HG03175 (cell line): Measurements from ENCODE around the gene PAQR5.
"Not testable (repeated sequence)": the region's sequence is repeated elsewhere in the genome, so short reads cannot be mapped to it uniquely, and the experiment has no call there.

ENCODE experiments used
- ATAC-seq: cut with Tn5 transposase; IDR thresholded peaks from one replicate; pipeline ENCODE4 v1.9.1; 2021; ENCODE audit warnings: mild to moderate bottlenecking, moderate library complexity; ENCODE audit not compliant: unreplicated experiment

PAQR5 gene

DNA sequence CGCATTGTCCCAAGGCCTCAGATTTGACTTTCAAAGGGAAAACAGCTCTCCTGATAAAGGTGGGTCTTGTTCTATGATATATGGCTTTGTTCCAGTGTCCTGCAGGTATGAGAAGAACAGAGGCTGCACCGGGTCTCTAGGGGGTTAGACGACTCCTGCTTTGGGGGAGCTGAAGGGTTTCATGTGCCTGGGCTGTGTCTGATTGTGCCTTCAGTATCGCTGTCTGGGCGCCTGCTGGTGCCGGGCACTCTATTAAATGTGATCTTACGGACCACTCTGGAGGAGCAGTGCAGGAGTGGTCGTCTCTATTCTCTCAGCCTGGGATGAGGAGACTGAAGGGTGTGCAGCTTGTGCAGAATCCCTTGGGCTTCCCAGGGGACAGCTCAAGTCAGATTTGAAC is 16.0 kb downstream of the PAQR5 start:
- ATAC-seq, result no peak

DNA sequence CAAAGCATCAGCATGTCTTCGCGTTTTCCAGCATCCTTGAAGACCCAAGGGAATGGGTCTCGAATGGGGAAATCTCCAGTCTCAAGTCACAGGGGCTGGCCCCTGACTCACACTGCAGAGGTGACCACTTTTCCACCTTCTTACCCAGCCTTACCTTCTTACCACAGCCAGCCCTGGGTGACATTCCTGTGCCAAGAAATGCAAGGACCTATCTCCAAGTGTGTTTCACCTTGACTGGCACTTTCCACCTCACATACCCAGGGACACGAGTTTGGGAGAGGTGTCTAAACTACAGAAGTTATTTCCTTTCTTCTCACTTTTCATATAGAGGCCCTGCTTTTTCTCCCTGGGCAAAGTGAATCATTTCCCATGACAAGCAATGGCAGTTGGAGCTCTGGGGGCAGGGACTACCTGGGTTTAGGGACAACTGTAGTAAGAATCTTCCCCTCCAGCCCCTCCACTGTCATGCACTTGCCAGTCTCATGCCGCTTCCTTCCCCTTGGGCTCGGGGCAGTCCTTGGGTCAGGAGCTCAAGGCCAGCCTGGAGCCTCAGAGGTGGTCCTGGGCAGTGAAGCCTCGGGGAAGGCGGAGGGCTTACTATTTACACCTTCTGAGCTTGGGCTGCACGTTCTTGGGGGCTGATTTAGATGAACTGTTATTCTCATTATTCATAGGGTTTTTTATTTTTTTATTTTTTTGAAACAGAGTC is 16.8 kb downstream of the PAQR5 start:
- ATAC-seq, result no peak

DNA sequence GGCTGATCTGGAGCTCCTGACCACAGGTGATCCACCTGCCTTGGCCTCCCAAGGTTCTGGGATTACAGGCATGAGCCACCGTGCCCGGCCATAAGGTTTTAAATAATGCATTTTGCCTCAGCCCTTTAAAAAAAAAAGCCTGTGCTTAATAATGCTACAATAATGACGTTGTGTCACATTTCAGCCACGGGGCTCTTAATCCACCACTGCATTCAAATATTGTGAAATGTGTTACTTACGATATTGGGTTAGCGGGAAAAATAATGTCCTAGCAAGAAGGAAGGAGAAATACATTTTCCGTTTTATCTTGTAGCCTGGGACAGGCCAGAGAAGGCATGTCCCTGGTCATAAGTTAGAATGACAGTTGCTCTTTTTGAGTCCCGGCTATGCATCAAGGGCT is 17.6 kb downstream of the PAQR5 start:
- no peak for ATAC-seq

DNA sequence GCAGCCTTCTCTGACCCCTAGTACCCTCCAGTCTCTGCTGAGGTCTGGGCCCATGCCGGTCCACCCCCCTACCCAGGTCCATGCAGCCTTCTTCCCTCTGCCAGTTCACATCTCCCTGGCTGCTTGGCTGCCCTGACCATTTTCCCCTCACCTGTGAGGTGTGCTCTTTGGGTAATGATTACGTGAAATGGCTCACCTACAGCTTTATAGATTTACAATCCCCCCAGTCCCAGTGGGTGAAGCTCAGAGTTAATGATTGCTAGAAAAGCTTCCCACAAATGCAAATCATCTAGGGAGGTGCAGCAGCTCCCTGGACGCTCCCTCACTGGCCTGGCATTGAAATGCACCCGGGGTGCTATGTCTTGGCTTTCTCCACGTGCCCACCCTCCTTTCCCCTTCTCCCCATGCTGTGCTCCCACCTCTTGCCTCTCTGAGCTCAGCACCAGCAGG is 18.7 kb downstream of the PAQR5 start:
- no peak for ATAC-seq

DNA sequence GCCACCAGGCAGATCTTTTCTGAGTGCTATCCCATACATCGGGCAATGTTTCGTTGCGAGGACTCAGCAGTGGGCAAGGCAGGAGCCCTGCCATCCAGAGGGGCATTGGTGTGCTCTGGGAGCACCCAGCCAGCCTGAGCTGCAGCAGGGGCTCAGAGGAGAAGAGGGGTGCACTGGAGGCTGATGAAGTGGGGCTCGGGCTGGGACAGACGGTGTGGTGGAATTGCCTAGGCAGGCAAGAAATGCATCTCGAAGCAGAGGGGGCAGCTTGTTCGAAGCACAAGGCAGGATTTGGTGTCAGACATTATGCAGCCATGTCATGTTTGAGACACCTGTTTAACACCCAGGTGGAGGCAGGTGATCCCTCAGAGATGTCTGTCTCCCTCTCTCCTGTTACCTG is 19.3 kb downstream of the PAQR5 start:
- no peak for ATAC-seq

DNA sequence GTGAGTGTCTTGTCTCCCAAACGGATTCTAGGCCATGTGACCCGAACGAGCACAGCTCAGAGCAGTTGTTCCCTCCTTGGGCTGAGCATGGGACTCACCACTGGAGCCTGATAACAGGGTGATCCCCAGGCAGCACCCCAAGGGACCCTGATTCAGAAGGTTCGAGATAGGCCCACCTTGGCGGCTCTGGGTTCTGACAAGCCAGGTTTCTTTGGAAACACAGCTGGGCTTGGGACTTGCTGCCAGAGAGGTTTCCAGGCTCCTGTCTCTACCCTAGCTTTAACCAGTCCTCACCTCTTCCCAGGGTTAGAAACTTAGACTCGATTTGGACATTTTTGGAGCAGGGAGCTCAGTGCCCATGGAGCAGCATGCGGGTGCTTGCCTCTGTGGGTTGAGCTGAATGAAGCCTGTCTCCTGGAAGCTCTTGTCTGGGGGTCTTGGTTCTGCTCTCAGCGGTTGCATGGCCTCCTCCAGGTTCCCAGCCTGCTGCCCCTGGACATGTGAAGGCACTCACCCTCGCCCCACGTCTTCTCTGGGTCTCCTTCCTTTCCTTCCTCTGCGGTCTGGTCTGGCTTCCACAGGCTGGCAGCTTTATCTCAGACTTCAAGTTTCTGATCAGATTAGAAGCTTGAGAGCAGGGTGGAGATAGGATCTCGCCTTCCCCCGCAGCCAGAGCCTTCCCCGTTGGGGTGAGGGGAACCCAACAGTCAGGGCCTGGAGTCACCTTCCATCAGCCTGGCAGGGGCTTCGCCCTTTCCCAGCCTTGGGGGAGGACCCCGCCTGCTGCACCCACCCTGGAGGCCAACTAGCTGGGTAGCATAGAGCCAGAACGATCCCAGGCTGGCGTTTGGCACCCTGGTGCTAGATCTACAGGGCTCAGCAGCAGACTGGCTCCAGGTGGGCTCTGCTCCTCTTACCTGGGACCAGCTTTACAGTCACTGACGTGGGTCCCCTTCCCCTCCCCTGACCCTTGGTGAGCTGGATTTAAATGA is 21.0 kb downstream of the PAQR5 start:
- no peak for ATAC-seq

DNA sequence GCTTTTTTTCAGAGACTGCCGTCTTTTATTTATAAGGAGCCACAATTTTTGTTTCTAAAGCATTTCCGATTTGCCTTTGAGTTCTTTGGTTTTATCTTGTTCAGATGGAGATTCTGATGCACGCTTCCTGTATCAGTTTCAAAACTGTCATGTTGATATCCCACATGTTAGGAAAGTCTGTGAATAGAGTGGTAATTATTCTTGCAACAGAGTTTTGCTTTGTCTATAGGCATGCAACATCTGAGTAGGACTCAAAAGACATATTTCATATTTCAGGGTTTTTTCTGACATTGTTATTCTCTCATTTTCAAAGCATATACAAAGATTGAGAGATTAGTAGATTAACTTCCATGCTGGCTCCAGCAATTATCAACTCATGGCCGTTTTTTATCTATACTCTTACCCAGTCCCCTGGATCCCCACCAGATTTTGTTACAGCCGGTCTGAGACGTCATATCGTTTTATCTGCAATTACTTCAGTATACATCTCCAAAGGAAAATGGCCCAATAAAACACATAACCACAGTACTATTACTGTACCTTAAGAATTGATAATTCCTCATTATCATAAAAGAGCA is 22.4 kb downstream of the PAQR5 start:
- no peak for ATAC-seq

DNA sequence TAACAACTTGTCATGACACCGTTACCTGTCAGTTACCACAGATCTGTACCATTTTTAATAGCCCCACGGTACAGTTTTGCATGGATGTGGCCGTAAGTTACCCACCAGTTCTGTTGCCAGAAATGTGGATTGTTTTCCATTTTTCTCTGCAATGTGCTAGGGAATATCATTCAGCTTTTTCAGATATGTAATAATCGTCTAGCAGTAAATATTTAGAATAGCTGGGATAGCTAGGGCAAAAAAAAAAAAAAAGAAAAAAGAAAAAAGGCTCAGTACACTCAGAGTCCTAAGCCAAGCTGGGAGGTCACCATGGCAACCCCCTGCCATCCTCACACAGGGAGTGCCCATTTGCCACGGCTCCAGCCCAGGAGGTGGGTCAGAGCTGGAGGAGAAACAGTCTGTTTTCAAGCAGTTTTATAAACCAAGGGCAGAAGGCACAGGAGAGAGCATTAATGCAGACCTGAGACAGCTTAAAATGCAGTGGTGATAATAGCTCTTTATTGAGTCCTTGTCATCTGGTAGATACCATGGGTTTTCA is 25.2 kb downstream of the PAQR5 start:
- no peak for ATAC-seq

DNA sequence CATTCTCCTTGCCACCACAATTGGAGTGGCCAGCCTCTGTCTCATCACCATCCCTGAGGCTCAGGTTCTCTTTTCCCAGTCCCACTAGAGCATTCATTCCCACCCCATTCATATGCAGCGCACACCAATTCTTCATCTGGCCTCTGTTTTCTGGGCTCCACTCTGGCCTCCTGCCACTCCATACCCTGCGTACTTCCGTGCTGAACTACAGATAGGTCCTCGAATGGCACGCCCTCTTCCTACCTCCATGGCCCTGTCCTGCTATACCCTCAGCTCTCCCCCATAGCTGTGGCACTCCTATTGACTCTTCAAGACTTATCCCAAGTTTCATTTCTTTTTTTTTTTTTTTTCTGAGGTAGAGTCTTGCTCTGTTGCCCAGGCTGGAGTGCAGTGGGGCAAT is 25.9 kb downstream of the PAQR5 start:
- ATAC-seq, result no peak

DNA sequence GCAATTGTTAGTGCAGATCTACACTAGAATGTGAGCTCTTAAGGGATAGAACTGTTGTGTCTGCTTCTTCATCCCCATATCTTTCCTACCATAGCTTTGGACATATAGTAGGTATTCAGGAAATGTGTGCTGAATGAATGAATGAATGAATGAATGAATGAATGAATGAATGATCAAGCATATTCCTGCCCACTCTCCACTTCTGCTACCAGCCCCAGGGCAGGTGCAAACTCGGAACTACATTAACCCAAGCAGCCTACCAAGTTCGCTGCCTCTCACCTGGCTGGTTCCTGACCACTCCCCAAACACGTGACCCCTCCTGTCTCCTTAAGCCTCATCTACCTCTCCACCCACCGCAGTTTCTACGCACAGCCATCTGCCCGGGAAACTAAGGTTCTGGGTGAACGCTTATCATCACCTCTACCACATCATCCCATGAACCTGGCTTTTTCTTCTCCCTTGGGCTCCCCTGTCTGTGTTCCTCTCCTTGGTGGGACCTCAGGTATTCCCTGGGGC is 26.8 kb downstream of the PAQR5 start:
- ATAC-seq, result no peak

DNA sequence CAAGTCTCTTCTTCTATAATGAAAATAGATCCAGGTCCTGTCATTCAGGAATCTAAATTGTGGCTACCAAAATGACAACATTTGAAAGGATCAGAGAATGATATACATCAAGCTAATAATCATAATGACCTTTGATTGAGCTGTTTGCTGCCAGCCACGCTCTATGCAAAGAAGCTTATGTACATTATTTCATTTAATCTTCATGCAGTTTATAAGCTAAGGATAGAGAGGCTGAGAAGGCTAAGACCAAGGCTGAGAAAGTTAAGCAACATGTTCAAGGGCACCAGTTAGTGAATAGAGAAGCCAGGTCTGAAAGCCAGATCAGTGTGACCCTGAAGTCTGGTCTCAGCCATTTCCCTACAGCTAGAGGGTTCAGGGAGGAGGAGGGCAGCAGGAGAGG is 29.4 kb downstream of the PAQR5 start:
- no peak for ATAC-seq

DNA sequence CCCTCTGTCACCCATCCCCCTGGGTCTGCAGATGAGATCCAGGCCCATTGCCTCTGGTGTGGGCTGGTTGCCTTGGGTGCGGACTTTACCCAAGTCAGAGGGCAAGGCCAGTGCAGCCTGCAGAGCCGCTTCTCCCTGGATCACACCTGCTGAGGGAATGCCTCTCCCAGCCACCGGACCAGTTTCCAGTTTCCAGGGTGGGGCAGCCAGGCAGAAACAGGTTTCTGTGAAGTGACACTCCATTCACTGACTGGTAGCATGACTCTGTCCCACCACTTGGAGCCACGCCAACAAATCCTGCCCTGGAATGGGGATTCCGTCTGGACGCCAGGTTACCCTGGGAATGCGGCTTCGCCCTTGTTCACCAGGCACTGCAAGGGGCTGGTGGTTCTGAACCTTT is 30.0 kb downstream of the PAQR5 start:
- no peak for ATAC-seq

DNA sequence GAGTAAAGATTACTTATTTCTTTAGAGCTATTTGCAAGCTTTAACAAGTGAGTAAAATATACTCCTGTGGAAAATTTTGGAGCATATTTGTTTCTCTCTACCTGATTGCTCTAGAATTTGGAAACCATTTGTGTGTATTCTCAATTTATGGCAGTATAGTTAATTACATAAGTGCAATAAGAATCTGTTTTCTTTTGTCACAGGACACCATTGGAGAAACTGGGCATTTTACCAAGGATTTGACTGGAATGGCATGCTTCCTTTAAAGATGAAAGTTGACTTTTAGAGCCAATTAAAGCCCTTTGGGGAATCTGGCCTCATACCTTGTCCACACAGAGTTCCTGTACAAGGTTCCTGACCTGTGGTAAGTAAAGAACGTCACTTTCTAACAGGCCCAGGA is 38.4 kb downstream of the PAQR5 start:
- no peak for ATAC-seq

DNA sequence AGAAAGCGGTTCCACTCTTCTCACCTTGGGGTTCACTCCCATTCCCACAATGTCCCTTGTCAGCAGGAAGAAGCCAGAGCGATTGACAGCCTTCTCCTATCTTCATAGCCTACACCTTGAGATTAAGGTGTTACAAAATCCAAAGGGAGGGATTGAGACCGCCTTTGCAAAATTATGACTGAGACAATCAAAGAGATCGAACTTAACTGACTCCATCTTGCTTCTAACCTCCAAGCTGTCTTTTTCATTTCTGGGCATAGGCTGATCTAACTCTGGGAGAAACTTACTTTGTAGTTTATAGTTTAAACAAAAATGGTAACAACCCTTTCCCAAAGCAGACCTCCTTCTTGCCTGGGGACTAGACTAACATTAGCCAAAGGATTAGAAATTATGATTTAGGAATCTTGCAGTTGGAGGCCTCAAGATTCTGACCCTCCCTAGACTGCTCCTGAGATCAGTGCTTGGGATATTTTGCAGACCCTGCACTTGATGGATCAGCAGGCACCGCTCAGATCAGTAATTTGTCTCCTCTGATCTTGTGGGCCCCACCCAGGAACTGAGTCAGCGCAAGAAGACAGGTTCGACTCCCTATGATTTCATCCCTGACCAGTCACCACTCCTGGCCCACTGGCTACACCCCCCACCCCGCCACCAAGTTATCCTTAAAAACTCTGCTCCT is 40.0 kb downstream of the PAQR5 start:
- no peak for ATAC-seq

DNA sequence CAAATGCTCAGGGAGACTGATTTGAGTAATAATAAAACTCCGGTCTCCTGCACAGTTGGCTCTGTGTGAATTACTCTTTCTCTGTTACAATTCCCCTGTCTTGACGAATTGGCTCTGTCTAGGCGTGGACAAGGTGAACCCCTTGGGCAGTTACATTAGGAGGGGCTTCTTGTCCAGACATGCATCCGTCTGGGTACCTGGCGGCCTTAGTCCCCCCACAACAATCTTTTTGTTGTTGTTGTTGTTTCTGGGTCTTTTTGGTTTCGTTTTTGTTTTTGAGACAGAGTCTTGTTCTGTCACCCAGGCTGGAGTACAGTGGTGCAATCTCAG is 40.5 kb downstream of the PAQR5 start:
- not testable (repeated sequence) for ATAC-seq

DNA sequence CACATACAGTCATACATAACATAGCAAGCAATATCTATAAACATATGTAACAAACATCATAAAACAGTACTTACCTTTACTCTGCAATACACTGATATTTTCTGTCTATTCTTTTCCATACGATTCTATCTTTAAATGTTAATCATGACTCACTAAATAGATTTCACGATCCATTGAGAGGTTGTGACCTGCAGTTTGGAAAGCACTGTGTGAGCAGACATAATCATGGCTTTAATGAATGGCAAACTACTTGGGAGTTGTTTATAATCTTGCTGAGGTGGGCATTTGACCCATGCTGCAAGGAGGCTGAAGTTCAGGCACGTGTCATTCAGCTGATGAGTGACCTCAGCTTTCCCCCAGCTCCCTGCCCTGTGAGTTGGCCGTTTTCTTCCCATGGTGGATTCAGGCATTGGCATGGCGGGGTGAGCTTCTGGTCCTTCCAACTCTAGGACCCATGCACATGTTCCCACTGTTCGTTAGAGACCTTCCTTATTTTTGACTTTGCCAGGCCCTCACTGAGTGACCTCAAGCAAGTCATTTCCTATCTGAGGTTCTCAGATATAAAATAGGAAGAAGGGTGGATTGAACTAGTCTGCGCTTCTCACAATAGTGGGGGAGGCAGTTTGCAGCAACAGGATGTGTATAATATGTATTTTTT is 41.7 kb downstream of the PAQR5 start:
- no peak for ATAC-seq

DNA sequence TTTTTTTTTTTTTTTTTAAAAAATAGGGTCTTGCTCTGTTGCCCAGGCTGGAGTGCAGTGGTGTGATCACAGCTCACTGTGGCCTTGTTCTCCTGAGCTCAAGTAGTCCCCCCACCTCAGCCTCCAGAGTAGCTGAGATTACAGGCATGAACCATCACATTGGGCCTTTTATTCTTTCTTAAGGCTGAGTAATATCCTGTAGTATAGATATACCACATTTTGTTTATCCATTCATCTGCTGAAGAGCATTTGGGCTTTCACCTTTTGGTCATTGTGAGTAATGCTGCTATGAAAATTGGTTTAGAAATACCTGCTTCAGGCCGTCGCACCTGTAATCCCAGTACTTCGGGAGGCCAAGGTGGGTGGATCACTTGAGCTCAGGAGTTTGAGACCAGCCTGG is 42.6 kb downstream of the PAQR5 start:
- no peak for ATAC-seq

DNA sequence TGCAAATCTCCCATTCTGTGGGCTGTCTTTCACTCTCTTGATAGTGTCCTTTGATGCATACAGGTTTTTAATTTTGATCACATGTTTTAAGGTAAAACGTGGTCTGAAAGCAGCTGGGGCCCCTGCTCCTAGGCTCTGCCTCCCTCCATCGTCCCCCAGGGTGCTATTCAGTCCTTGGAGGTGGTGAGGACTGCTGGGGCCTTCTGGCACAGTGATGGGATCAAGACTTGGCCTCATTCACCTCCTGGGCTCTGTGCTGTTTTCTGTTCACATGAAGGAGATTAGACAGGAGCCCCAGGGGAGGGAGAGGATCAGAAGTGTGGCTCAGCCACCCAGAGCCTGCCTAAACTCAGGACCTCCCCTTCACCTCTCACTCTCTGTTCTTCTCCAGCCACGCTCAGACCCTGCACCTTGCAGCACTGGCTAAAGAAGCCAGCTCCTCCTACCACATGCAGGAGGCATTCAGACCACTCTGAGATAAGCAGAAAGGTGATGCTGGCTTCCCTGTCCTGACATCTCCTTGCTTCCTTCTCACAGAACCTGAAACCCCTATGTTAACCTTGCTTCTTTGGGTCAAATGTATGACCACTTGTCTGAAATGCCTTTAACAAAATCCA is 43.9 kb downstream of the PAQR5 start:
- no peak for ATAC-seq

DNA sequence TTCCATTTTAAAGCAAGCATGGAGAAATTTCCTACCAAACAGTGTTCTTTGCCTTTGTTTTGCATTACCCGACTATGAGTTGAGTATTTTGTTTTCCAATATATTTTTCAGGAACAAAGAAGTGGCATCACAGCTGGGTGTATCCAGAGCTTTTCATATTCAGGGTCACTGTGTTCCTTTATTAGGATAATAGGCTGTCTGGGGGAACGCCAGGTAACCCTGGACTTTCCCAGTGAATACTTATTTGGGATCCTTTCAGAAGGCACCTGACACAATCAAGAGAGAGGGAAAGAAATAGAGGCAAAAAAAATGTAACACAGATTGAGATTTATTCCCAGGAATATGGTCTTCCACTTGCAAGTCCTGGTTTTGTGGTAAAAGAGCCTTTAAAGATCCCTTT is 44.4 kb downstream of the PAQR5 start:
- ATAC-seq, result no peak

DNA sequence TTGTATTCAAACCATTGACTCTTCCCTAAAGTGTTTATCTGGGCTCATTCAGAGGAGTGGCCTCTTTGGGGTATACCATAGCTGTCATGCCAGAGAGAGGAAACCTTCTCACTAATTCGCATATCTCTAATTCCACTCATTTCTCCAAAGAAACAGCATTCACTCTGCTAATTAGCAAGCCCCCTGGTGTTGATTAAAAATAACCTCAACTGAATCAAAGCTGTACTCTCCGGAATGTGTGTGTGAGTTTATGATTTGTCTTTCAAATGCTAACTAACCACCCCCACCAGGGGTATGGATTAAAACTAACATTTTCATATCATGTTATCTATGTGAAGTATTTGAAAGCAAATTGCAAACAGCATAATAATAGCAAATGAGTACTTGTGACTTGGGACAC is 45.5 kb downstream of the PAQR5 start:
- no peak for ATAC-seq
